NB4 (cell line): Measurements from ENCODE around the gene HAPLN2.

Source experiments
- DNase-seq: peaks from one replicate; pipeline ENCODE4 v3.0.0; 2010; ENCODE audit warnings: low read depth
- H3K4me3 ChIP-seq: one replicate; pipeline ENCODE4 v1.5.1; 2011; ENCODE audit warnings: mild to moderate bottlenecking, low read depth, low read length, moderate library complexity
- CTCF ChIP-seq: IDR thresholded peaks from one replicate; pipeline ENCODE4 v1.5.1; 2012; ENCODE audit warnings: low read depth, low read length
- MAX ChIP-seq: IDR thresholded peaks from 2 replicates; pipeline ENCODE4 v1.6.1; 2011; ENCODE audit warnings: low read depth, low read length
- MYC ChIP-seq: IDR thresholded peaks from 2 replicates; pipeline ENCODE4 v1.6.1; 2011; ENCODE audit warnings: low read depth, low read length
- POLR2A ChIP-seq: IDR thresholded peaks from 2 replicates; pipeline ENCODE4 v1.6.1; 2011; ENCODE audit warnings: mild to moderate bottlenecking; ENCODE audit not compliant: insufficient read length; ENCODE audit errors: extremely low read depth

The HAPLN2 gene

GRCh38 chr1:156666862-156667609, 47.8 kb downstream of the HAPLN2 start:
- TF ChIP-seq MAX = no peak
- no peak for TF ChIP-seq CTCF
- TF ChIP-seq MYC = no peak
- TF ChIP-seq POLR2A = no peak
- DNase-seq = no peak
- no peak overlapping the region for H3K4me3 ChIP-seq

GRCh38 chr1:156667610-156667967, 48.4 kb downstream of the HAPLN2 start:
- DNase-seq = no peak

GRCh38 chr1:156667968-156668709, 48.9 kb downstream of the HAPLN2 start:
- H3K4me3 ChIP-seq = no peak overlapping the region
- TF ChIP-seq MAX = no peak
- TF ChIP-seq MYC = no peak
- TF ChIP-seq POLR2A = no peak
- no peak for TF ChIP-seq CTCF
- no peak for DNase-seq

More at GRCh38 chr1:156667610-156667967, 48.4 kb downstream of the HAPLN2 start:
- TF ChIP-seq CTCF = no peak
- no peak for TF ChIP-seq POLR2A
- TF ChIP-seq MYC = no peak
- no peak for TF ChIP-seq MAX
- H3K4me3 ChIP-seq = no peak overlapping the region

GRCh38 chr1:156668801-156669637, 49.8 kb downstream of the HAPLN2 start:
- DNase-seq = no peak
- TF ChIP-seq MYC (no peak), POLR2A (no peak)
- H3K4me3 ChIP-seq = no peak overlapping the region

- no peak overlapping the region for H3K4me3 ChIP-seq
- no peak for DNase-seq
- TF ChIP-seq MAX (no peak), MYC (no peak), POLR2A (no peak), CTCF (no peak)
Observed at GRCh38 chr1:156669794-156670193, 50.6 kb downstream of the HAPLN2 start.

GRCh38 chr1:156670359-156670758, 51.1 kb downstream of the HAPLN2 start:
- no peak for DNase-seq
- H3K4me3 ChIP-seq = no peak overlapping the region
- TF ChIP-seq MAX = no peak
- no peak for TF ChIP-seq CTCF
- TF ChIP-seq MYC = no peak
- TF ChIP-seq POLR2A = no peak
